HG02678 (cell line): ENCODE data around the gene OR6B3.

Experiments used
- ATAC-seq: cut with Tn5 transposase; IDR thresholded peaks from one replicate; pipeline ENCODE4 v1.9.1; 2021; ENCODE audit warnings: mild to moderate bottlenecking, moderate library complexity; ENCODE audit not compliant: unreplicated experiment

OR6B3 gene

DNA sequence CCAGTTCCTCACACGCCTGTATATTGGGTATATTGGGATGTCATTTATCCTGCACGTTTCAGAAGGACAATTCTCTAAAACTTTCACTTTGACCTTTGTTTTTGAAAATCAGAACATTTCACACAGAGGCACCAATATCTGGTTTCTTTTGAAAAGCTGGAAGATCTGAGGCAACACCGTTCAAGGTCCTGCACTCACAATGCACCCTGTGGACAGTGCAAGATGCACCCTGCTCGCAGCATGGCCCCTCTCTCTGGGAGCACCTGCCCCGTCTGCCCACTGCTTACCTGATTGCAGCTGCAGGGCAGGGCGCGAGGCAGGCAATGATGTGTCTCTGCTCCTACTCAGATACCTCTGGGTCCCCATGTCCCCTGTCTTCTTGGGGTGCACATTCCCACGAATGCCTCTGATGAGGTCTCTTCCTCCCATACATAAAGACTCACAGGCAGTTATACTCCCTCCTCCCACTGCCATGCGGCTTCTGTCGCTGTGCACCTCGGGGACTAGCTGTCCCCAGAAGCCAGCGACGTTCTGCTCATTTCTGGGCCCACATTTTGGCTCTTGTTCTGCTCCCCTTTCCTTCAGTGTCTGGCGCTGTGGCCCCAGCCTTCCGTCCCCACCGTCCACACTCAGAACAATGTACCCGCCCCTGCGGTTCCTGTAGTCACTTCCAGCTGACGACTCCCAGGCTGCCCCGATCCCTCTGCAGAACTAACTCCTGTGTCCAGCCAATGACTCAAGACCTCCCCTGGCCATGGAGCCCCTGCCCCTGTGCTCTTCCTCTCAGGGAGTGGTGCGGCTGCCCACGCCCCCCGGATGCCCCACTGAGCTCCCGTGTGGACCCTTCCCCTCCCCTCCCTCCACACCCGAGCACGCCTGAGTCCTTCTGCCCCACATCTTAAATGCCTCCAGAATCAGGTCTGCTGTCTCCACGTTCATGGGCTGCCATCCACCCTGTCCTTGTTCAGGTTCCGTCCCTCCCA, at the start of gene OR6B3:
Gene OR6B3 (minus strand): TSS at position 349 of the 983 bp plus-strand sequence.
- no peak for ATAC-seq

DNA sequence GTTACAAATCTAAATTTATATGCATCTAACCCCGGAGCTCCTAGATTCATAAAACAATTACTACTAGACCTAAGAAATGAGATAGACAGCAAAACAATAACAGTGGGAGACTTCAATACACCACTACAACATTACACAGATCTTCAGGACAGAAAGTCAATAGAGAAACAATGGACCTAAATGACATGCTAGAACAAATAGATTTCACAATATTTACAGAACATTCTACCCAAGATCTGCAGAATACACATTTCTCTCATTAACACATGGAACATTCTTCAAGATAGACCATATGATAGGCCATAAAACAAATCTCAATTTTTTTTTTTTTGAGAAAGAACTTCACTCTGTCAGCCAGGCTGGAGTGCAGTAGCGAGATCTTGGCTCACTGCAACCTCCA, 45.0 kb upstream of the OR6B3 start:
- ATAC-seq = no peak

DNA sequence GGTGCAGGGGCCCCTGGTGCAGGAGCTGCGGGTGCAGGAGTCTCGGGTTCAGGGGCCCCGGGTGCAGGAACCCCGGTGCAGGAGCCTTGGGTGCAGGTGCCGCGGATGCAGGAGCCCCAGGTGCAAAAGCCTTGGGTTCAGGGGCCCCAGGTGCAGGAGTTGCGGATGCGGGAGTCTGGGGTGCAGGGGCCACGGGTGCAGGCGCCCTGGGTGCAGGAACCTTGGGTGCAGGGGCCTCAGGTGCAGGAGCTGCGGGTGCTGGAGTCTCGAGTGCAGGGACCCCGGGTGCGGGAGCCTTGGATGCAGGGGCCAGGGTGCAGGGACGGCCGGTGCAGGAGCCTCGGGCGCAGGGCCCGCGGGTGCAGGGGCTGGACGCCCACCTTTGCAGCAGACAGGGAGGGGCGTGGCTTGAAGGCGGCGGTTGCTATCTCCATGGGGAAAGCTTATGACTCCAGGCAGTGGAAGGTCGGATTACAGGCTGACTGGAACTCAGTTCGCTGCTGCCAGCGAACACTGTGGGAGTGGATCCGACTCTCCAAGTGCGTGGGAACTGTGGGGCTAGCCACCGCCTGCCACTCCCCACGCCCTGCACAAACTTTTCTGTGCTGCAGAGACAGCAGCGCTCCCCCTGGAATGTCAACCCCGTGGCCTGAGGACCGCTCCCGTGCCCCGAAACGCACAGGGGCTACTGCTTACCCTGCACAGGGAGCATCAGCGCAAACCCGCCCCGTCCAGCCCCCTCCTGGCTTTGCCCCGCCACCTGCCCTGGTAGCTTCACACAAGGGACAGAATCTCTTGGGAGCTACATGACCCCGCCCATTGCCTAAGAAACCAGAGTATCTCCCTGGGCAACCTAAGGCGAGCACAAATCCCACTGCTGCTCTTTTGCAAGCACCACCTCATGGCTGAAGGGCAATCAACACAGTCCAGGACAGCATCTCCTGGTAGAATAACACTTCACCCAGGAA, 42.5 kb upstream of the OR6B3 start:
- ATAC-seq = no peak

DNA sequence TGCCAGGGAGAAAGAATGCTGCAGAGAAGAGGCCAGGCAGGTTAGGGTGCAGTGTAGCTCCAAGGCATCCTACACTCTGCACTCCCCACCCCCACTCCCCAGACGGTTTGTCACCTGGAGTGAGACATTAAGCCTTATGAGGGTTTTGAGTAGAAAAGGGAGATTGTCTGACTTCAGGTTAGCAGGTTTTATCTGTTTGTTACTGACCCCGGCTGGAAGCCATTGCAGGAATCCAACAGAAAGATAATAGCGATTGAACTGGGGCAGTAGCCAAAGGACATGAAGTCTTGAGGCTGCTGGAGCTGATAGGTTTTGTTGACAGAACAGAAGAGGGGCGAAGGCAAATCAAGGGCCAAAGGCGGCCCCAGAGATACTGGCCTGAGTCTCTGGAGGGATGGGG, 36.0 kb upstream of the OR6B3 start:
- no peak for ATAC-seq

DNA sequence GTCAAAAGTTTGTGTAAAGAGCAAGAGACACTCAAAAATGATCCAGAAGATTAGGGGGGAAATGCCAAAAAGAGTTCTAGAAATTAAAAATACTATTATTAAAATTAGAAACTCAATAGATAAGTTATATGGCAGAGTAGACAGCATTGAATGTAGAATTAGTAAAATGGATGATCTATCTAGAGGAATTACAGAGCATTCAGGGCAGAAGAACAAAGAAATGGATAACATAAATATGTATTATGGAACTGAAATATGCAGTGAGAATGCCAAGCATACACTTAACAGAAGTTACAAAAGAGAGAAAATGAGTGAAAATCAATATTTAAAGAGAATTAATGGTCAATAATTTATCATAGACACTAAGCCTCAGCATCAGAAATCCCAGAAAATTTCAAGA, 33.2 kb upstream of the OR6B3 start:
- no peak for ATAC-seq

DNA sequence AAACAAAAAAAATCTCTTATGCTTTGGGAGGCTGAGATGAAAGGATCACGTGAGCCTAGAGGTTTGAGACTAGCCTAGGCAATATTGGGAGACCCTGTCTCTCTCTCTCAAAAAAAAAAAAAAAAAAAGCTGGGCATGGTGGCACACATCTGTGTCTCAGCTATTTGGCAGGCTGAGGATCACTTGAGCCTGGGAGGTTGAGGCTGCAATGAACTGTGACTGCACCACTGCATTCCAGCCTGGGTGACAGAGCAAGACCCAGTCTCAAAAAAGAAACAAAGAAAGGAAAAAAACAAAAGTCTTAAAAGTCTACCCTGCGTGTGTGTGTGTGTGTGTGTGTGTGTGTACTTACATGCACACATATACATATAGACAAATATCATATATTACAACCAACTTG, 25.3 kb upstream of the OR6B3 start:
- no peak for ATAC-seq

DNA sequence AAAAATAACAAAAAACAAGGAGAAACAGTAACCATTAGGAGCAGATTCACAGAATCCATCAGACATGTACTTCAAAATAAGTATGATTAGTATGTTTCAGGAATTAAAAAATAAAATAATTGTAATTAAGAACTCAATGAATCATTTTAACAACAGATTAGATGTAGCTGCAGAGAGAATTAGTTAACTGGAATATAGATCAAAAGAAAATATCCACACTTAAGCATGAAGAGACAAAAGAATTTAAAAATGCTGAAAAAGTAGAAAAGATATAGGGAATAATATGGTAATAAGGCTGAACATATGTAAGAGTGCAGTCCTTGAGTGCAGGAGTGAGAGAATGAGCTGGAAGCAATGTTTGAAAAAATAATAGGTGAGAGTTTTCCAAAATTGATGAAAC, 24.1 kb upstream of the OR6B3 start:
- ATAC-seq = no peak

DNA sequence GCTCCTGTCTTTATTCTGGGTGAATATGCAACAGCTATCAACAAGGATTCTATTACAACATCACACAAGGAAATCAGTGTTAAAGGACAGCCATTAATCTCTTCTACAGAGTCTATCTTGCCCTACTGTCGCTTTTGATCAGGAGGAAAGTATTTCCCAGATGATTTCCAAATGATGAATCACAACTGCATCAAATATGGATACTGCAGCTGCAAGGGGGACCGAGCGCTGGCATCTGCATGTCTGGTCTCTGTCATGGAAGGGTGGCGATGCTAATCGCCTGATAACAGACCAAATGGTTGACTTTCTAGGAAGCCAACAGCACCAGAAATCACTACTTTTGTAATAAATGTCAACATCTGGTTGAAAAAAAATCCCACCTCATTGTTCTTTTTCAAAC, 21.2 kb upstream of the OR6B3 start:
- ATAC-seq = no peak

DNA sequence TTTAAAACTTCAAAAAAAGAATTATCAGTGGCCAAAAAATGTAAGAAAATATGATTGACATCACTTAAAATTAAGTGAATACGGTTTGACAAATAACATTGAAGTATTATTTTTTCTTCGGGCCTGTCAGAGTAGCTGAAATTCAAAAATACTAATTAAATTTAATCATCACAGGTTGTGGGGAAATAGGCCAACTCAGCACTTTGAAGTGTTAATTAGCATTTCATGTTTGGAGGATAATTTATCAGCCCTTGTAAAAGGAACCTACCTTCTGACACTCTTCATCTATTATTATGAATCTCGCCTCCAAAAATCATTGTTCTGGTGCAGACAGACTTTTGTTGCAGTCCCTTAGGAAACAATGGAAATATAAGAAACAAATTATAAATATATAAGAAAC, 17.6 kb upstream of the OR6B3 start:
- no peak for ATAC-seq

DNA sequence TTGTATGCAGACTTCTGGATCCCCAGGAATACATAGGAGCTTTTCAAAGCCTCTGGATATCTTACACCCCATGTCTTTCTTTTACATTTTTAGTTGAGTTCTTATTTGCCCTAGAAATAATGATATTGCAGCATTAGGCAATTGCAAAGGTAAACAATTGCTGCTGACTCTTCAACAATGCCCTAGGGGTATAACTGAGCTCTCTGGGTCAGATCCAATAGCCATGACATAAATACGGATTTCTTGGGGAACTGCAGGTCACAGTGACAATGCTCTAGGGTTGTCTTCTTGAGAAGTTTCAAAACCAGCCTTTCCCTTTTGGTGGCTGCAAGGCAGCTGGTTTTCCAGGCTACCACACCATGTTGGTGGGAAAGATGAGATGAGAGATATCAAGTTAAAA, 16.5 kb upstream of the OR6B3 start:
- no peak for ATAC-seq

DNA sequence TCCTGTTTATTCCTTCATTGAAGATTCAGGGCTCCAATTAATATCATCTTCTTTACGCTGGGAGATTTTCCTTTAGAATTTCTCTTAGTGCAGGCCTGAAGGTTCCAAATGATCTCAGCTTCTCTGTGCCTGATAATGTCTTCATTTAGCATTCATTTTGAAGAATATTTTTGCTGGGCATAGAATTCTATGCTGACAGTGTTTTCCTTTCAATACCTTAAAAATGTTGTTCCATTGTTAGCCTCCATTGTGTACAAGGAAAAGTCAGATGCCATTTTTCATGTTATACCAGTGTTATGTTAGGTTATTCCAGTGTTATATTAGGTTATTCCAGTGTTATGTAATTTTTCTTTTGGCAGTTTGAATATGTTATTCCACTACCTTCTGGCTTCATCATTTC, 14.9 kb upstream of the OR6B3 start:
- ATAC-seq = no peak

DNA sequence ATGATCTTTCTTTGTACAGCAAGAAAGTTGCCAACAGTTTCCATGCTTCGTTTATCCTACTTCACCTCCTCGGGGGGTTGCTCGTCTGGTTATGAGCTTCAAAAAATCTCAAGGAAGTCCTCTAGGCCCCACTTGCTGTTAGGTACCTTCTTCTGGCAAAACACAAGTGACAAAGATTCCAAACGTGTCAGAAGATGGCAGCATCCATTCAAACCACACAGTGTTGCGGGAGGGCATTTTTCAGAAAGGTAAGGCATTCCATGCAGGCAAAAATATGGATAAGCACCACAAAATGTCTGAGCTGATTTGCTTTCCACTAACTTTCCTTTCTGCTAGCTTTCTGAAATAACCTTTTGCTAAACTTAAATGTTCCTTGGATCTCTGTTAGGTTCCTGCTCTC, 13.2 kb upstream of the OR6B3 start:
- no peak for ATAC-seq

DNA sequence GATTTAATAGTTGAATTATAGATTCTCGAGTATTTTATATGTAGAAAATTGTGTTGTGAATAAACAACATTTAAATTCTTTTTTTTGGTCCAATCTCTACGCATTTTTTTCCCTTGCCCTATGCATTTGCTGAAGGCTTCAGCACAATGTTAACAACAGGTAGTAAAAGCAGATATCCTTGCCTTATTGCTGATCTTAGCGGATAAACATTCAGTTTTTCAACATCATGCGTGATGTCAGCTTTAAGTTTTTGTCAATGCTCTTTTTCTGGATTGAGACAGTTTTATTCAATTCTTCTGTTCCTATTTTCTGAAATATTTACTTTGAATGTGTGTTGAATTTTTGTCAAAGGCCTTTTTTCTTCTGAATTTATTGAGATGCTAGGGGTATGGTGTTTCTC, 11.6 kb upstream of the OR6B3 start:
- no peak for ATAC-seq

DNA sequence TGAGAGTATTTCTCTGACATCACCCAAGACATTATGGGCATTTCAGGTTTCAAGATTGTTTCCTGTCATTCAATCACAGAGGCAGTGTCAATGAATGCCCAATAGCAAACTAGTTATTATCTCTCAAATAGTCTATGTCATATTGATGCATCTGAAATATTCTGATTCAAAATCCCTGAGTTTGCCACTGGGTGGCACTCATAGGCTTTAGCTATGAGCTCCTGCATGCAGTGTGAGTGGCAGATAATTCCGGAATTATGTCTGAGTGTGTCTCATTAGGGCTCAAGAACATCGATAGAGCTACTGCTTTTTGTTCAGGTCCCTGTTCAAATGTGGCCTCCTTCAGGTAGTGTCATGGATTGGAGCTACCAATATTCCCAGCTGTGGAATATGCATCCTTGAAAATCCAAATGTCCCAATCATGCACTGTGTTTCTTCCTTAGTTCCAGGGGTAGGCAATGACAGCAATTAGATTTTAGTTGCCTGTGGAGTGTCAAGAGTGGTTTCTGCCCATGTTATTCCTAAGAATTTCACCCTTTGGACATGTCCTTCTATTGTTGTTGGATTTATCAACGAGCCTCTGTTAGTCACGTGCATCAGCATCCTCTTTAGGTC, 7.8 kb upstream of the OR6B3 start:
- ATAC-seq = no peak

DNA sequence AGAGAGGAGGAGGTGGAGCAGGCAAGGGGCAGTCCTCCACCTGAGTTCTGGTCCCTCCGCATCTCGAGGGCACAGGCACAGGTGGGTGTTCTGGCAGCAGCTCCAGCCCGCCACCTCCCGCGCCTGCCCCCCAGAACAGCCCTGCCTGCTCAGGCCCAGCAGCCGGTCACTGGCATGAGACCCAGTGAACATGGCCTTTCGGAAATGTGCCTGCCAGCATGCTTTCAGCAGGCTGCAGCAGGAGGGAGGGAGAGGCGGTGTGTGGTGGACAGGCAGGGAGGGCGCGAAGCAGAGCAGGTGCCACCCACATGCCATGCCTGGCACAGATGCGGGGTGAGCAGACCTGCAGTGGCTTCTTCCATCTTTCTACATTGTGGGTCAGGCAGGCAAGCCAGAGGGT, 3.4 kb upstream of the OR6B3 start:
- no peak for ATAC-seq

DNA sequence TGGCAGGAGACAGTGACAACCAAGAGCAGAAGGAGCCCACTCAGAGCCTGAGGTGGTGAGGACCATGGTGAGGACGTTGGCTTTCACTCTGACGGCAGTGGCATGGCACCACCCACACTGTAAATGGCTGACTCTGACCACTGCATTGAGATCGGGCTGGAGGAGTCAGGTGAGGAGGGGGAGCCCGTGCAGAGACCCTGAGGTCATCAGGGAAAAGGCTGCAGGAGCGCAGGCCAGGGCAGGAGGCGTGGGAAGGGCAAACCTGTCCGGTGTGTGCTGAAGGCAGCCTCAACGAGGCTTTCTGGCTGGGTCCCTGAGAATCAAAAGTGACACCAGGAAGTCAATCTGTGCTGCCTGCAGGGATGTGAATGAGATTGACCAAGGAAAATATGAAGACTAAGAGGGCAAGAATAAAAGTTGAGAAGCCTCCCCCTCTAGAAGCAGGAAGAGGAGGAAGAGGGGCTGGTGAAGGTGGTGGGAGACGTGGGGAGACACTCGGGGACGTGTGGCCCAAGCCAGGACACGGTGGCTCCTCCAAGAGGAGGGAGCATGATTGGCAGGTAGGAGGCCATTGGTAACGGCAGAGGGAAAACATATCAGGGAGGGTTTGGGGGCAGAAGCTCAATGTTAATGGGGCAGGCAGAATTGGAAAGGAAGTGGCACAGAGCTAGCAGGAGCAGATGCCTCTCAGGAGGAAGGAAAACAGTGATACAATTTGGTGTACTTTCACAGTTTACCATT, 2.0 kb upstream of the OR6B3 start:
- ATAC-seq = no peak

DNA sequence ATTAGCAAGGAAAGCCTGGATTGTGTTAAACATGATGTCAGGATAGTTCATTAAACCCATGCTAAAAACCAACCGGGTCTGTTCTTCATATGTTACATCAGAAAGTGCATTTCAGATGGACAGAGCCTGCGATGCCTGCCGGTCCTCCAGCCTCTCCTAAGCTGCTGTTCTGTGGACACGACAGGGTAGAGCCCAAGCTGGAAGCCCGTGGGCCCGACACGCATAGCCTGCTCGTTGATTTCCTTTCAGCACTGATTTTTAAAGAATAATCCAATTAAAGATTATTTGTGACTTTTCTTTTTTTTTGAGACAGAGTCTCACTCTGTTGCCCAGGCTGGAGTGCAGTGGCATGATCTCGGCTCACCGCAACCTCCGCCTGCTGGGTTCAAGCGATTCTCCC, 797 bp downstream of the OR6B3 start:
- ATAC-seq = no peak

DNA sequence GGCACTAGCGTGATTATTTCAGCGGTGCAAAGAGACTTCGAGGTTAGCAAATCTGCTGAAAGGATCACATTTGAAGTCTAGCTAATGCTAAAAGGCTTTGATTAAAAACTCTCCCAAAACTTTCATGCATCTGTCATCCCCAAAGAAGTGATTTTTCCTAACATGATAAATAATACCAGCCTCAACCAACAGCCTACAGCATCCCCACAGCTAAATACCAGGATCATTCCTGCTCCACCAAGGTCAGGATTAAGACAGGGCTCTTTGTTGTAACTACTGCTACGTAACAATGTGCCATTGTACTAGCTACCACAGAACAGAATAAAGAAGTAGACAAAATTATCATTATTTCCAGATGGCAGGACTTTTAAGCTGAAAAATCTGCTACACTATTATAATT, 1.6 kb downstream of the OR6B3 start:
- no peak for ATAC-seq

DNA sequence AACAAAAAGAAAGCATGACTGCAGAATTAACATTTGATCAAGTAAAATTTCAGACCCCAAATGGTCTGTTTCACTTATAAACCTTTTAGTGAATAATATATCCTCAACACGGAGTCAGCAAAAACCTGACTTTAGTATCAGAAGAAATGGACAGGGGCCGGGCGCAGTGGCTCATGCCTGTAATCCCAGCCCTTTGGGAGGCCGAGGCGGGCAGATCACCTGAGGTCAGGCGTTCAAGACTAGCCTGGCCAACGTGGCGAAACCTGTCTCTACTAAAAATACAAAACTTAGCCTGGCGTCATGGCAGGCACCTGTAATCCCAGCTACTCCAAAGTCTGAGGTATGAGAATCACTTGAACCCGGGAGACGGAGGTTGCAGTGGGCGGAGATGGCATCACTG, 3.0 kb downstream of the OR6B3 start:
- ATAC-seq = no peak

DNA sequence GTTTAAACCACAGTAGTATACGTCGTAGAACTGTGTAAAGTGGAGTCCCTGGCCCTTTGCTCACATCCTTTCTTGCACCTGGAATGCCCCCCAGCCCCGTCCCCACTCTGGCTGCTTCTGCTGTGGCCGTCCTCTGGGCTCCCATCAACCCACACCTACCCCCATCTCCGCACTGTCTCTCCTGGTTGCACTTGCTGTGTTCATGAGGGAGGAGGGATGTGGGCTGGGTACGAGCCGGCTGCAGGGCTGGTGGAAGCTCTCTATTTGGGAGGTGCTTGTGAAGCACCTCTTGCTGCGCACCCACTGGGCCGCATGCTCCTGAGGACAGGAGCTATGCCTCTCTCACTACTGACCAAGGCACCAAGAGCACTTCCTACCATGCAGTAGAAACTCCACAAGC, 5.1 kb downstream of the OR6B3 start:
- ATAC-seq = no peak

DNA sequence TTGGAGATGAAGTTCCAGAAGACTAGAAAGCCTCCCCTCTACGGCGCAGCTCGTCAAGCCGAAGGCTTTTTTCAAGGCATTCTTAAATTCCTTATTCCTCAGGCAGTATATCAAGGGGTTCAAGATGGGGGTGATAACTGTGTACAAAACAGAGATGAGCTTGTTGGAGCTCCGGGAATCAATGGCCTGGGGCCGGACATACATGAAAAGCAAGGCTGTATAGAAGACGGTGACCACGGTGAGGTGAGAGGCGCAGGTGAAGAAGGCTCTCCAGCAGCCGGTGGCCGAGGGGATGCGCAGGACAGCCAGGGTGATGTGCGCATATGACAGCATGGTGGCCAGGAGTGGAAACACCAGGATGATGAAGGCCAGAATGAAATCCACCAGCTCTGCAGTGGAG, 8.2 kb downstream of the OR6B3 start:
- ATAC-seq = no peak
